H1 (cell line): ENCODE data around the gene PDHX. TPM values are rescaled to one million over a fixed set of nuclear protein-coding genes. Genes with fewer than 3 reads are reported as not detected.

Experiments used
- CTCF ChIA-PET: fragments of 300-600 bp; sonication (Branson Sonifier 250); formaldehyde crosslinking; loops from one replicate; lab custom pipeline; 2021; ENCODE audit not compliant: partially characterized antibody; lab: Charles Lee
- POLR2A ChIA-PET: fragments of 300-600 bp; sonication (Branson Sonifier 250); formaldehyde crosslinking; loops from one replicate; lab custom pipeline; 2021; ENCODE audit warnings: inconsistent platforms; ENCODE audit not compliant: partially characterized antibody; lab: Charles Lee
- DNase-seq, 2 experiments: peaks; one replicate each; pipeline versions ENCODE4 v3.0.0 to v3.0.0-alpha.2; 2010 to 2022; ENCODE audit warnings: low spot score in 2 of 2, low read depth in 1 of 2, mixed read lengths in 1 of 2
- FAIRE-seq: peaks from 2 replicates; lab custom pipeline; 2011; peaks lifted over from hg19 to GRCh38; lab: Jason Lieb, UNC
- H2AFZ ChIP-seq: 2 replicates; pipeline ENCODE4 v1.8.1; 2012; ENCODE audit warnings: low read length, inconsistent platforms
- H2AK5ac ChIP-seq: 2 replicates; pipeline ENCODE4 v1.6.1; 2013; ENCODE audit warnings: low read depth, low read length
- H2BK120ac ChIP-seq: replicated peaks from 2 replicates; pipeline ENCODE3; 2013; ENCODE audit warnings: low read depth, low read length, inconsistent platforms
- H2BK12ac ChIP-seq: 2 replicates; pipeline ENCODE4 v1.6.1; 2013; ENCODE audit warnings: low read depth, low read length
- H2BK15ac ChIP-seq: 2 replicates; pipeline ENCODE4 v1.6.1; 2013; ENCODE audit warnings: low read length
- H2BK20ac ChIP-seq: 2 replicates; pipeline ENCODE4 v1.6.1; 2013; ENCODE audit warnings: low read length
- H2BK5ac ChIP-seq: 2 replicates; pipeline ENCODE4 v1.6.1; 2013; ENCODE audit warnings: low read depth, low read length
- H3K14ac ChIP-seq: 2 replicates; pipeline ENCODE4 v1.6.1; 2013; ENCODE audit warnings: inconsistent platforms; ENCODE audit not compliant: insufficient read length
- H3K18ac ChIP-seq: 2 replicates; pipeline ENCODE4 v1.6.1; 2013; ENCODE audit warnings: low read length; ENCODE audit errors: extremely low read depth
- H3K23ac ChIP-seq: 2 replicates; pipeline ENCODE4 v1.6.1; 2013; ENCODE audit warnings: inconsistent platforms; ENCODE audit not compliant: insufficient read length
- H3K23me2 ChIP-seq: 2 replicates; pipeline ENCODE4 v1.6.1; 2013; ENCODE audit warnings: low read depth, low read length
- H3K27ac ChIP-seq: 2 replicates; pipeline ENCODE4 v1.6.1; 2011; ENCODE audit warnings: low read depth, low read length, inconsistent platforms
- H3K27me3 ChIP-seq, 4 experiments: replicated peaks in 1 of 4; 1 replicate in 1 of 4; 2 replicates in 3 of 4; pipeline versions ENCODE4 v1.6.1 to v1.8.1; 2011 to 2013; ENCODE audit warnings: low read length in 3 of 4, mild to moderate bottlenecking in 3 of 4, inconsistent platforms in 2 of 4, mixed read lengths in 2 of 4, moderate library complexity in 1 of 4; ENCODE audit not compliant: control insufficient read depth in 3 of 4, insufficient read depth in 3 of 4; ENCODE audit errors: extremely low read depth in 1 of 4
- H3K36me3 ChIP-seq, 4 experiments: 2 replicates each; pipeline versions ENCODE4 v1.6.1 to v1.8.1; 2011 to 2013; ENCODE audit warnings: mild to moderate bottlenecking in 4 of 4, low read length in 3 of 4, moderate library complexity in 2 of 4, control low read depth in 1 of 4, inconsistent platforms in 1 of 4; ENCODE audit not compliant: insufficient read depth in 4 of 4, control insufficient read depth in 2 of 4
- H3K4ac ChIP-seq: replicated peaks from 2 replicates; pipeline ENCODE3; 2013; ENCODE audit warnings: low read length, low read depth, mixed read lengths, inconsistent platforms; ENCODE audit not compliant: insufficient read length
- H3K4me1 ChIP-seq, 4 experiments: replicated peaks in 1 of 4; 1 replicate in 1 of 4; 2 replicates in 3 of 4; pipeline versions ENCODE4 v1.6.1 to v1.8.1; 2011 to 2013; ENCODE audit warnings: low read length in 3 of 4, inconsistent platforms in 2 of 4, mixed read lengths in 1 of 4; ENCODE audit not compliant: insufficient read depth in 4 of 4, control insufficient read depth in 3 of 4
- H3K4me2 ChIP-seq, 2 experiments: 2 replicates each; pipeline versions ENCODE4 v1.6.1 to v1.8.1; 2011 to 2013; ENCODE audit warnings: low read depth in 2 of 2, low read length in 2 of 2, control low read depth in 1 of 2, inconsistent platforms in 1 of 2, mild to moderate bottlenecking in 1 of 2; ENCODE audit not compliant: insufficient read depth in 1 of 2
- H3K4me3 ChIP-seq, 4 experiments: fragments of 200-600, 300-600 bp in 1 of 4; sonication (generic), shearing (Covaris generic), sonication (Bioruptor Twin) in 1 of 4; 2 replicates each; pipeline versions ENCODE4 v1.5.1 to v1.8.1; 2011 to 2016; ENCODE audit warnings: low read length in 4 of 4, low read depth in 3 of 4, control low read depth in 2 of 4, inconsistent platforms in 2 of 4, mild to moderate bottlenecking in 2 of 4, mixed read lengths in 1 of 4, moderate library complexity in 1 of 4; ENCODE audit not compliant: insufficient read depth in 2 of 4; ENCODE audit errors: extremely low read depth in 1 of 4
- H3K56ac ChIP-seq: replicated peaks from 2 replicates; pipeline ENCODE3; 2013; ENCODE audit warnings: low read depth, mild to moderate bottlenecking, mixed read lengths, low read length, inconsistent platforms; ENCODE audit not compliant: insufficient read length
- H3K79me1 ChIP-seq: 2 replicates; pipeline ENCODE4 v1.6.1; 2013; ENCODE audit warnings: low read depth, low read length, control low read depth
- H3K79me2 ChIP-seq, 2 experiments: 2 replicates each; pipeline versions ENCODE4 v1.6.1 to v1.8.1; 2012 to 2013; ENCODE audit warnings: low read length in 2 of 2, mild to moderate bottlenecking in 2 of 2, inconsistent platforms in 1 of 2; ENCODE audit not compliant: insufficient read depth in 2 of 2, control insufficient read depth in 1 of 2
- H3K9ac ChIP-seq, 4 experiments: replicated peaks in 1 of 4; 1 replicate in 1 of 4; 2 replicates in 3 of 4; pipeline versions ENCODE4 v1.6.1 to v1.8.1; 2011 to 2013; ENCODE audit warnings: low read depth in 3 of 4, low read length in 3 of 4, control low read depth in 2 of 4, mild to moderate bottlenecking in 2 of 4, moderate library complexity in 2 of 4, inconsistent platforms in 1 of 4; ENCODE audit errors: extremely low read depth in 1 of 4
- H3K9me3 ChIP-seq, 2 experiments: 2 replicates each; pipeline versions ENCODE4 v1.6.1 to v1.8.1; 2012 to 2013; ENCODE audit warnings: mild to moderate bottlenecking in 2 of 2, moderate library complexity in 2 of 2, control low read depth in 1 of 2, inconsistent platforms in 1 of 2, low read depth in 1 of 2, low read length in 1 of 2, mixed read lengths in 1 of 2; ENCODE audit not compliant: insufficient read depth in 2 of 2
- H4K20me1 ChIP-seq, 2 experiments: replicated peaks in 1 of 2; 2 replicates each; pipeline versions ENCODE3 to v1.8.1; 2011 to 2013; ENCODE audit warnings: inconsistent platforms in 2 of 2, low read length in 2 of 2, mild to moderate bottlenecking in 1 of 2; ENCODE audit not compliant: insufficient read depth in 2 of 2, control insufficient read depth in 1 of 2
- H4K5ac ChIP-seq: 2 replicates; pipeline ENCODE4 v1.6.1; 2013; ENCODE audit warnings: low read length, low read depth, mixed read lengths, inconsistent platforms; ENCODE audit not compliant: insufficient read length
- H4K8ac ChIP-seq: 2 replicates; pipeline ENCODE4 v1.8.0; 2013; ENCODE audit warnings: mild to moderate bottlenecking, moderate library complexity, low read length, inconsistent platforms; ENCODE audit not compliant: insufficient read depth; ENCODE audit errors: extremely low read depth
- H4K91ac ChIP-seq: replicated peaks from 2 replicates; pipeline ENCODE3; 2013; ENCODE audit warnings: low read length, mixed read lengths, inconsistent platforms; ENCODE audit not compliant: insufficient read length
- GABPA ChIP-seq: IDR thresholded peaks from 2 replicates; pipeline ENCODE4 v1.6.1; 2011; ENCODE audit warnings: mild to moderate bottlenecking, low read length, moderate library complexity, borderline replicate concordance; ENCODE audit not compliant: insufficient read depth
- POLR2AphosphoS5 ChIP-seq: IDR thresholded peaks from 2 replicates; pipeline ENCODE4 v1.6.1; 2011; ENCODE audit warnings: low read depth, low read length
- POU5F1 ChIP-seq: IDR thresholded peaks from 2 replicates; pipeline ENCODE4 v1.6.1; 2011; ENCODE audit warnings: low read depth, mild to moderate bottlenecking, low read length, moderate library complexity
- RFX5 ChIP-seq: IDR thresholded peaks from 2 replicates; pipeline ENCODE4 v1.6.1; 2011; ENCODE audit warnings: low read depth, low read length, improper control_type of control experiment, borderline replicate concordance
- SP4 ChIP-seq: IDR thresholded peaks from 2 replicates; pipeline ENCODE4 v1.6.1; 2012; ENCODE audit warnings: low read length, inconsistent platforms
- WGBS, 2 experiments: shearing (Covaris generic) in 1 of 2; methylation state at CpG; one replicate each; pipeline versions ENCODE4 v1.1.6 to v1.1.7; 2013 to 2015; ENCODE audit warnings: low lambda C conversion rate in 2 of 2, mixed read lengths in 2 of 2, inconsistent platforms in 1 of 2, low coverage in 1 of 2, missing lambda C conversion rate in 1 of 2; ENCODE audit not compliant: insufficient replicate concordance in 2 of 2, insufficient coverage in 1 of 2, insufficient read length in 1 of 2; ENCODE audit errors: extremely low coverage in 1 of 2, missing lambda C conversion rate in 1 of 2; 5-methylcytosine and 5-hydroxymethylcytosine counted together
- polyA plus RNA-seq, 7 experiments: library from polyadenylated mRNA; depleted of rRNA in 3 of 7; stranded (reverse) in 5 of 7; unstranded in 2 of 7; fragments of >200 nt in 5 of 7; fragments of 200-250 nt in 2 of 7; gene quantifications; 1 replicate in 5 of 7; 2 replicates in 1 of 7; 4 replicates in 1 of 7; pipeline versions ENCODE4 v1.2.1 to v1.2.3, GENCODE V29; 2011 to 2013; ENCODE audit warnings: missing spikeins in 2 of 7, mixed read lengths in 2 of 7
- total RNA-seq: library from RNA; stranded (reverse); fragmentation: NEBNext Ultra II Directional; extraction: Animal tissue kit (Norgen Biotek cat#: 25700); gene quantifications from 2 replicates; pipeline ENCODE4 v1.2.1, GENCODE V29; 2021

PDHX gene
- total and polyA plus RNA-seq, 2 of the 8 experiments (the other 6 are each of a cell fraction or from before 2014, with no cell fraction given) = 12.4 to 51.9 TPM

DNA sequence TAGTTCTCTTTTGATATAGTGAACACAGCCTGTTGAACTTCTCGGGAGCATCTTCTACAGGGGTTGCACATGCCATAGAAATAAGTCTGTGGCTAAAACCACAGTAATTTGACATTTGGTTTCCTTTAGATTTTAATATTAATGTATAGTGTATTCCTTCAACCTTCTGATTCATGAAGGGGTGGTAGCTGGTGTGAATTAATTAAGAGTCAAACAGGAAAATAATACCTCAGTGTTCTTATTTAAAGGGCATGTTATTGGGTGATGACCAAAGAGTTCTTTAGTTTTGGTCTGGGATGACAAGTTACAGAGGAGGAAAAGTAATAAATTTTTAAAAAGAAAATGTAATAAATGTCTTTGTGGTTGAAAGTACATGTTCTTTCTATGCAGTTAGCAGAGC, 86.8 kb downstream of the PDHX start:
- H4K8ac ChIP-seq = no peak overlapping the region
- H3K79me2 ChIP-seq = no peaks in the 10 kb centered on the region
- H4K5ac ChIP-seq = no peak overlapping the region
- H3K9me3 ChIP-seq = no peaks in the 10 kb centered on the region
- CTCF ChIA-PET = interaction anchor here (0.6 to 1.2 kb wide), 3 partner anchors 17 to 113 kb away, joined by 4 read pairs; no protein-coding TSS in a partner anchor
- H3K9ac ChIP-seq = no peak overlapping the region
- no peak overlapping the region for H3K14ac ChIP-seq
- no peak overlapping the region for H3K4ac ChIP-seq
- H4K20me1 ChIP-seq = no peaks in the 10 kb centered on the region
- FAIRE-seq (no peak), DNase-seq (no peak)
- no peaks in the 10 kb centered on the region for H3K4me1 ChIP-seq
- no peak overlapping the region for H4K91ac ChIP-seq
- H2BK120ac ChIP-seq = no peak overlapping the region
- WGBS, 2 experiments = 52% methylated on average over 1 of the region's 1 CpG; no CpG with 5 or more reads in 1 of the 2 experiments
- no peaks in the 10 kb centered on the region for H3K36me3 ChIP-seq
- no peaks in the 10 kb centered on the region for H3K23me2 ChIP-seq
- H2BK20ac ChIP-seq = no peak overlapping the region
- H3K56ac ChIP-seq = no peak overlapping the region
- H2BK12ac ChIP-seq = no peak overlapping the region
- H3K79me1 ChIP-seq = no peaks in the 10 kb centered on the region
- H3K23ac ChIP-seq = no peak overlapping the region
- POLR2A ChIA-PET = no interaction called here
- no peak overlapping the region for H2BK5ac ChIP-seq
- H3K27me3 ChIP-seq = no peaks in the 10 kb centered on the region
- H3K4me2 ChIP-seq = no peak overlapping the region
- H3K4me3 ChIP-seq = no peak overlapping the region
- H2AFZ ChIP-seq = no peak overlapping the region
- no peak overlapping the region for H2AK5ac ChIP-seq
- H3K18ac ChIP-seq = no peak overlapping the region
- no peak overlapping the region for H2BK15ac ChIP-seq
- H3K27ac ChIP-seq = no peak overlapping the region
- TF ChIP-seq POLR2AphosphoS5 (no peak), POU5F1 (no peak), SP4 (no peak), GABPA (no peak), RFX5 (no peak)
